Left renal cortex interstitium (tissue), 4 donors: Measurements from ENCODE around the gene TMEM120B. TPM values are rescaled to one million over a fixed set of nuclear protein-coding genes. Genes with fewer than 3 reads are reported as not detected.
"Not testable (repeated sequence)": the region's sequence is repeated elsewhere in the genome, so short reads cannot be mapped to it uniquely, and the experiment has no call there.

Experiments
- DNase-seq, 4 donors: peaks; one replicate each; pipeline ENCODE4 v3.0.0-alpha.2; 2013; ENCODE audit warnings: low read depth in 4 of 4, low spot score in 2 of 4, missing footprints in 1 of 4
- polyA plus RNA-seq, 4 donors: library from polyadenylated mRNA; unstranded; fragments of 120-200 nt; gene quantifications; one replicate each; pipeline ENCODE4 v1.2.1, GENCODE V29; 2013; ENCODE audit not compliant: insufficient read length in 4 of 4

TMEM120B gene
- polyA plus RNA-seq, 4 donors = 7.2 to 16.7 (median 12.7) TPM

- no peak for DNase-seq
These were observed 76.8 kb downstream of the TMEM120B start for GRCh38 chr12:121789233-121789781.

DNA sequence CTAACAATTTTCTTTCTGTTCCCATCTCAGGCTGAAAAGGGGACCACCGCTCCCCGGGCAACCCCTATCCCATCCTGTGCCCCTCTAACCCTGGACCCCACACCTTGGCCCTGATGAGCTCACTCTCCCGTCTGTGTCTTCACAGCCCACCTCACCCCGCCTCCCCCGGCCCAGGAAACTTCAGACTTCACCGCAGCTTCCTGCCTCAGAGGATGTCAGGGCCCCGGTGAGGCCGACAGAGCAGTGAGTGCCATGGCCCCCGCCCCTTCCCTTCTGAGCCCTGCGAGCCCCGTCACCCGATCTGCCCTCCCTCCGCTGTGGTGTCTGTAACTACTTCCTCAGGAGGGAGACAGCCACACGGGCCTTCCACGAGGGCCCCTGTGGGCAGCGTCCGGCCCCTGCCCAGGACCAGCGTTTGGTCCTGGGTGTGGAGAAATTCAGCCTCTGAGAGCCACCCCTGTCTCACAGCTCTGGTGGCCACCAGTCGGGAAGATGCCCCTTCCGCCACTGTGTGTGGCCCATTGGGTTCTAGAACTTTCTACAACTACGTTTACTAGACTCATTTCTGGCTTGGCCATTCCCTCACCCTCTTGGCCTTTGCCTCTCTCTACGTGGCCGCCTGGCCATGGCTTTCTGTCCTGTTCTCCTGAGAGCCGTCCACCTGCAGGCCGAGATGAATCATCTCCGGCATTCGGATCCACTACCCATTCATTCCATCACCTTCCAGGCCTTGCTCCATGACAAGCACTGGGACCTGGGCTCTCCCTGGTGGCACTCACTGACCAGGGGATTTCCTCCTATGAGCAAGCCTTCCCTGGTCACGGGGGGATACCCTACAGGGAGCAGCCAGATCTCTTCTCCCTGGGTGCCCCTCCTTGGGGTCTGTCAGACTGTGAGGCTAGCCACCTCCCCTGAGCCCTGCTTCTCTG, 77.5 kb downstream of the TMEM120B start:
- DNase-seq = no peak

GRCh38 chr12:121790785-121791184, 78.2 kb downstream of the TMEM120B start:
- DNase-seq = not testable (repeated sequence)

- no peak for DNase-seq
These were observed 79.4 kb downstream of the TMEM120B start for GRCh38 chr12:121791671-121792551.

GRCh38 chr12:121792607-121793439, 80.3 kb downstream of the TMEM120B start:
- no peak for DNase-seq

DNA sequence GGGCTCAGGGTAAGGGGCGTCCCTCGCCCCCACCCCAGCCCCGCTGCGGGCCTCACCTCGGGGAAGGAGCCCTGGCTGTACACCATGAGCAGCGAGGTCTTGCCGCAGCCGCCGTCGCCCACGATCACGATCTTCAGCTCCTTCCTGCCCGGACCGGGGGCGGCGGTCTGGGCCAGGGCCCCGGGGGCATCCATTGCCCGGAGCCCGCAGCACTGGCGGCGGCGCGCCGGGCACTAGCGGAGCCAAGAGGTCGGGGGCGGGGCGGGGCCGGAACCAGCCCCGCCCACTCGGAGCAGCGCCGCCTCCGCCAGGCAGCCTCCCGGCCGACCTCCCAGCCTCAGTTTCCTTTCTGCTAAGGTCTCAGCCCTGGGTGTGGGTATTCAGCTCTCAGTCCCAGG, 80.9 kb downstream of the TMEM120B start, which contains the start of gene RHOF:
RHOF (minus strand) TSS at position 249 of the 398 bp plus-strand sequence; CDS start at position 194, 55 bp downstream.
- no peak for DNase-seq

GRCh38 chr12:121793838-121794533, 81.4 kb downstream of the TMEM120B start:
- DNase-seq = no peak

DNA sequence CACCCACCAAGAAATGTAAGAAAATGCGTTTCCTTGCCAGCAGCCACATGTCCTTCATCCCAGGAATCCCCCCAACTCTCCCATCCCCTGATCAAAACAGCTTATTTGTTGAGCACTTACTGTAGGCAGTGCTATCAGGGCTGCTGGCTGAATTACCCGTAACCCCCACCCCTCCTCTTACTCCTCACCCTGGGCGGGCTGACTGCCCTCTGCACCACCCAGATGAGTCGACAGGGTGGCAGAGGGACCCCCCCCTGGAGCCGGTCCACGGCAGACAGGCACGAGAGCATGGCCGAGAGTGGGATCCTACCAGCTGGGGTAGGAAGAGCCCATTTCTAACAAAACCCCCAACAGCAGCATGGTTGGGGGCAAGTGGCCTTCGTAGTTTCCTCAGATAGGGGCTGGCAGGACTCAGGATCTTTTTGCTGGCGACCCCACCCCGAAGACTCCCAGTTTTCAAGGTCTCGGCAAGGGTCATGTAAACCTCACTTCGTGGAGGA, 82.0 kb downstream of the TMEM120B start:
- DNase-seq = no peak

- DNase-seq = no peak
These were observed 82.7 kb downstream of the TMEM120B start for GRCh38 chr12:121795034-121795968.

DNA sequence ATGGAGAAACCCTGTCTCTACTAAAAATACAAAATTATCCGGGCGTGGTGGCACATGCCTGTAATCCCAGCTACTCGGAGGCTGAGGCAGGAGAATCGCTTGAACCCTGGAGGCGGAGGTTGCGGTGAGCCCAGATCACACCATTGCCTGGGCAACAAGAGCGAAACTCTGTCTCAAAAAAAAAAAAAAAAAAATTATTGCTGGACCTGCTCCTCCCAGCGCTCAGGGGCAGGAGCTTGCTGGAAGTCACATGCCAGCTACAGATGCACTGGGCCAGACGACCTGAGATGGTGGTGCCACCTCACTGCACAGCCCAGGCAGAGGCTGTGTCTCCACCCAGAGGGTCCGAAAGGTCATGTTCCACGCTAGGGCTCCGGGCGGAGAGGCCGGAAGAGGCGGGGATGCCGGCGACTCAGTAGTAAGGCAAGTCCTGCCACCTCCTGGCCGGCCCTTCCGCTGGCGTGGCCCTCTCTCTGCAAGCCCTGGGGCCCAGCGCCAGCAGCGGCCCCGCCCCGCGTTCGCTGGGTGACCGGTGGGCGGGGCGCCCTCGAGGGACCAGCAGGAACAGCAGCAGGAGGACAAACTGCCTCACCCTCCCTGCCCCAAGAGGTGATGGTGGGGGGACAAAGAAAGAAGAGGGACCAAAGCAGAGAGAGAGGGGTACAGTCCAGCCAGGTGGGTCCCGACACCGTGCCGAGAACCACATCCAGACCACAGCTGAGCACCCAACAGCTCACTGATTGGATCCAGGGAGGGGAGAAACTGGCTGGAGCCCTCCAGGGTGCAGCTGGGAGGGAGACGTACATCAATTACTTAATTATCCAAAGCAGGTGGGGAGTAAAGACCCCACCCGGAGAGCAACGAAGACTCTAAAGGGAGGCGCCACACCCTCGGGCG, 84.6 kb downstream of the TMEM120B start:
- DNase-seq = no peak

GRCh38 chr12:121797937-121798786, 85.6 kb downstream of the TMEM120B start:
- DNase-seq = no peak

GRCh38 chr12:121798787-121799155, 86.2 kb downstream of the TMEM120B start:
- DNase-seq = no peak

DNA sequence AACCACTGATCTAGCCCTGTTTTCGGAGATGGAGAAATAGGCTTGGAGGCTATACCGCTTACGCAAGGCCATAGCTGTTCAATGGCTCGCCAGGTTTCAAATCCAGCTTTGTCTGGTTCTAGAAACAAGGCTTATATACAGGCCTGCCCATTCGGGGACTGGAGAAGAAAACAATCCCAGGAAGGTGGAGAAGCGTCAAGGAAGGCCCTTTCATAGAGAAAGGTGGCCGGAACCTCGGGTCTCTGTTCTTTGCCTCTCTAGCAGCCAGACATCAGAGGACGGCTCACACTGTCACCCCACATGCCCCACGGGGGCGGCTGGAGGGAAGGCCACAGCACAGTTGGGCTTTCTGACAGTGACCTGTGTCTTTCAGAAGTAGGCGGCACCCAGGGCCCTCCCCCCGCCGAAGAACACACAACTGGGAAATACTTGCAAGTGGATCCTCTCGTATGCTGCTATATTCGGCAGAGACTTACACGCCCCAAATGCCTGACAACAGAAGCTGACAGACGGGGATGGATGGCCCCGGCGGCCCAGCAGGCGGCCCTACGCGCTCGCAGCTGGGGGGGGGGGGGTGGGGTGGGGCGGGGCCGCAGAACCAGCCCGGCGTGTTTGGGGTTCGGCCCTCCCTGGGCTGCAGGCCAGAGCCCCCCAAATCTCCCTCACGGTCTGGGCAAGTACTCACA, 86.7 kb downstream of the TMEM120B start:
- DNase-seq = no peak

GRCh38 chr12:121799842-121800693, 87.5 kb downstream of the TMEM120B start:
- no peak for DNase-seq
